NCI-H748 (cell line): Measurements from ENCODE around the gene TMED4.
A peak's percentile ranks its signal among the peaks of the same experiment; 100 is the strongest.
"Not testable (repeated sequence)": the region's sequence is repeated elsewhere in the genome, so short reads cannot be mapped to it uniquely, and the experiment has no call there.

Experiments
- DNase-seq: peaks from one replicate; lab custom pipeline; 2025; ENCODE audit not compliant: unreplicated experiment; lab: John Stamatoyannopoulos, UW

Gene TMED4

GRCh38 chr7:44569959-44570358 is 12.1 kb downstream of the TMED4 start:
- no peak for DNase-seq

DNA sequence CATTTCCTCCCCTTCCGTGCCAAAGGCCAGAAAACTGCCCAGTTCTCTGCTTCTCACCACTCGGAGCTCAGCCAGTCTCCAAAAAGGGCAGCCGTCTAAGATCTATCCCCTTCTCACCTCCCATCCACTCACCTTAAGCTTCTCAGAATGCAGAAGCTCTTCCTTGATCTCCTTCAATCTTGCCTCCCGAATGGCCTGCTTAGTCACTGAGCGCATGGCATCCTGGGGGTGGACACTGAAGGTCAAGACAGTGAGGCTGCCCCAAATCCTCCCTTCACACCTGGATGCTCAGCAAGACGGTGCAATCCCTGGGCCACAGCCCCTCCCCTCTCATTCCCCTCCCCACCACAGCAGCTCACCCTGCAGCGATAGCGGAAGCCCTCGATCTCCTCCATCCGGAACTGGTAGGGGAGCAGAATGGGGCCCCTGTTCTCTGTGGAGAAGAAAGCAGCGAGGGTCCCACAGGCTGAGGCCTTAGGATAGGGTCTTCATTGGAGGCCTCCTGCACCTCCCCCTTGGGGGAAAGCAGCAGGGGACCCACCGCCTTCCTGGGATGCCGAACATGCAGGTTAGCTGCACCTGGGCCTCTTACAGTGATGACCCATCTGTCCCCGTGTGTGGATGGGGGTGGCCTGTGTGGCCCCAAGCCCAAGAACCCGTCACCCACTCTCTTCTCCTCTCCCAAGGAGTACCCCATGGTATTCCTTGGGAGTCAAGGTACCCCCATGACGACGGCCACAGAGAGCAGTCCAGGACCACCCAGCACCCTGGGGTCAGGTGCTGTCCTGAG is 13.1 kb downstream of the TMED4 start:
- no peak for DNase-seq

DNA sequence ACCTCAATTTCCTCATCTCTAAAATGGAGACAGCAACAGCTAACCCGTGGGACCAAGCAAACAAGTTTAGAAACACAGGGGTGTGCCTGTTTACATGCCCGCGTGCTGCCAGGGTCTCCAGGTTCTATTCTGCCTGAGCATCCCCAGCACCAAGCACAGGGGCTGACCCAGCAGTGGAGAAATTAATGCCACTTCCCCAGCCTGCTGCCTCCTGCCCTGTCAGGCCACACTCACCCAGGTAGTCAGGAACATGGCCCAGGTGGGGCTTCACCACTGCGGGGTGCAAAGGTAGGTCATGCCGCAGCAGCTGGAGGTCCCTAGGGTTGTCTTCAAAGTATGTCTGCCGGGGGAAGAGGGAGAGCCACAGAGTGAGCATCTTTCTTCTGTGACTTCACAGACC is 14.1 kb downstream of the TMED4 start:
- no peak for DNase-seq

DNA sequence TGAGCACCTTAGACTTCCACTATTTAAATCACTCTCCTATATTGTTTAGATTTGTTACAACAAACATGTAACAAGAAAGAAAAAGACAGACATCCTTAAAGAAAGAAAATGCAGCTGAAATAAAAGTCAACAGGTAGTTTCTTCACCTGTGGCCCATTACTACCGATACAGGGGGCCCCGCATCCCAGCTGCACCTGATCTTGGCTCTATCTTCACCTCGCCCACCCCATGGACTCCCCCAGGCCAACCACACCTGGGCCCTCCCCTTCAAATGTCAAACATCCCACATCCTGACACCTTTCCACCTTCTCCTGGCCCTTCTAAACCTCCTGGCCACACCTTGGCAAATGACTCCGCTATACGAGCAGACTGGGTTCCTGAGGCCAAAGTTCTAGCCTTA is 15.4 kb downstream of the TMED4 start:
- no peak for DNase-seq

DNA sequence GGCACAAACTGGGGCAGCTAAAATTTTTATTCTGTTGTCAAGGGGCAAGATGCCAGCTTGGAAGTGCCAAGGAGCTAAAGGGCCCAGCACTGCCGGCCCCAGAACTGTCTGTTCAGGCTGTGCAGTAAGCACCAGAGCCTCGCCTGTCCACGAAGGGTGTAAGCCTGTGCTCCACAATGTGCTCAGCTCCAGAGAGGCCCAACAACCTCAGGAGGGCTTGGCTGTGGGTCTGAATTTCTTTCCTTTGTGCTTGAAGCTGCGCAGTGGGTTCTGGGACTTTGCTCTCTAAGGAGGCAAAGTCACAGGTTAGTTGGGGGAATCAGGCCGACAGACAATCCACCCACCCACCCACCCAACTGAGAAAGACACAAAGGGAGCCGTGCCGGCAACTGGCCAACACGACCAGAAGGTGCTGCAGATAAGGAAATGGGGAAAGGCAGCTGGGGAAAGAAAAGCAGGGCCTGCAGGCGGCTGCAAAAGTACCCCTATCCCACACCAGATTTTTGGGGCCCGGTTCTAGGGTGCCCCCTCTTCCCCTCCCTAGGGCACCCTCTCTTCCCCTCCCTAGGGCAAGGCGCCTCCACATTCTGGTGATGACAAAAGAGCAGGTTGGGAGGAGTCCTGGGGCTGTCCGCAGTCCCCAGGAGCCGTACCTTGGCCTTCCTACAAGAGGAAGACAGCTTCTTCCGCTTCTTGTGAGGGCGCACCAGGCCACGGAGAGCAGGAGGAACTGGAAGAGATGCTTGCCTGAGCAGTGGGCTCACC is 16.1 kb downstream of the TMED4 start:
- DNase-seq = peak; percentile 37

DNA sequence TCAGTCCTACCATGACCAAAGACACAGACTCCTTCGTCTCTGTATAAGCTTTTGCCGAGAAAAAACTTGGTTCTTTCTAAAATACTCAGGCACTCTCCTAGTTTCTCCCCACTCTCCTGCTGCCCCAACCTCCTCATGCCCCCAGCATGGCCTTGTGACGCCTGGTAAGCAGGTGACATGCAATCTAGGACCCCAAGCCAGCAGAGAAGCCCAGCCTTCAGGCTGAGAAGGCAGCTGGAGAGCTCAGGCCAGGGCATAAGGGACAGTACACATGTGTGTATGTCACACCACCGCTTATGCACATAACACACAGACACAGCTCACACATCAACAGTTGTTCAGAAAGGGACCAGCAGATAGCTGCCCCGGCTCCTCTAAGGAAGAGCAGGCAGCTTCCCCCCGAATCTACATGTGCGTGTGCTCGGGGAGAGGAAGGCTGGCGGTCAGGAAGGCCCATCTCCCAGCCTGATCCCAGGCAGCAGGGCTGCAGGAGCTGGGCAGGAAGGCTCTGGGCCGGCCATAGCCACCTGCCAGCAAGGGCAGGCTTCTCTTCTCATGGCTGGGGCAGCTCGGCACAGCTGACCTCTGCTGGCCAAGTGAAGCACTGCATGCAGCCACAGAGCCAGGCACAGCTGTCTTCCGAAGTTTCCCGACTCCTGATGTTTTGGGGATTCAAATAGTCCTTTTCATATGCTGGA is 16.8 kb downstream of the TMED4 start:
- DNase-seq = peak; percentile 53

GRCh38 chr7:44564606-44565005 is 17.4 kb downstream of the TMED4 start:
- no peak for DNase-seq

GRCh38 chr7:44563171-44563679 is 18.8 kb downstream of the TMED4 start:
- DNase-seq = no peak

- not testable (repeated sequence) for DNase-seq
Measured at GRCh38 chr7:44562622-44562962, 19.4 kb downstream of the TMED4 start.

DNA sequence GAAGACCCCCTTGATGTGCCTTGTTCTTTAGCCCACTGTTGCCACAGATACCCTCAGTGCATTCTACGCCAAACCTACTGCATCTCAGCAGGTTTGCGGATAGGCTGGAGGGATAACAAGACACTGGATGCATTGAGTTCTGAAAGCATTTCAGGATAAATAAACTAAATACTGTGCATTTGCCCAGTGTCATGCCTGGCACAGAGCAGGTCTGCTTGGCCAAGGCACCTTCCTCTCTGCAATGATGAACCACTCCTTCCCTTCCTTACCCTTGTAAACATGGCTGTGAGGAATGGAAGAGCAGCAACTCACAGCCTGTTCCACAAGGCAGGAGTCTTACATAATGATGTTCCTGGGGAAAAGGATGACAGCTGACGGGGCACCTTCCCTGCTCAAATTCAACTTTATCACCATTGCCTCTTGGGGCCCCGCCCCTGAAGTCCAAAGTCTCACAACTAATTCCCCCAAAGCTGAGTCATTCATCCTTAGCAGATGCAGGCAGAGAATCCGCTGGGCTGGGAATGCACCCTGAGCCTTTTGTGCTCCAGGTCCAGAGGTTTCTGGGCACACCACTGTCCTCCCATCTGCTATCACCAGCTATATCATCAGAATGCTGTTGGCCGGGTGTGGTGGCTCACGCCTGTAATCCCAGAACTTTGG is 19.9 kb downstream of the TMED4 start:
- no peak for DNase-seq

DNA sequence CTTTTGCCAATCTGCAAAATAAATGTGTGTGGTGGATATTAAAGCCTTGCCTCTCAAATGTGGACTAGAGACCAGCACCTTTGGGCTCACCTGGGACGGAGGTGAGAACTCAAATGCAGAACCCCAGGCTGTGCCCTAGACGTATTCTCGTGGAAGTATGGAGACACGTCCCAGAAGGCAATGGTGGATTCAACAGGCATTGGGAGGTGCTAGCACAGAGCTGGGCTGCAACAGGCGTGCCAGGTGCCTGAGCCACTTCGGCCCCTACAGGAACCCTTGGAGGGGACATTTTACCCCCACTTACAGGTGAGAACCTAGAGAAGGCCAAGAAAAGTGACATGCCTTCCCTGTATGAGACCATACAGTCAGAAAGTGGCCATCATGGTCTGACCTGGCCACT is 20.6 kb downstream of the TMED4 start:
- DNase-seq = no peak

DNA sequence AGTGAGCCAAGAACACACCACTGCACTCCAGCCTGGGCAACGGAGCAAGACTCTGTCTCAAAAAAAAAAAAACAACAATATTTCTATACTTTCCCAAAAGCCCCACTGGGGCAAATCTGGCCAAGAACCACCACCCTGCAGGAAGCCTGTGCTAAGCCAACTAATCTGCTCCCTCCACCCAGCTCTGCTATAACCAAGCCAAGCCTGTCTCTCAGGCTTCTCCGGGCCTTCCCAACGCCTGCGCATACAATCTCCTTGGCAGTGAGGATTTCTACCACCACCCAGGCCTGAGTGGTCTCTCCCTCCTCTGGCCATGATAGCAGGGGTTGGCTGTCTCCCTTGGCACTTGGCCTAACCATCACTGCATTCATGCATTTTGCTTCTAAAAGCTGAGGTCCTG is 22.5 kb downstream of the TMED4 start:
- no peak for DNase-seq

GRCh38 chr7:44557485-44557884 is 24.5 kb downstream of the TMED4 start:
- no peak for DNase-seq

- no peak for DNase-seq
Measured at GRCh38 chr7:44555350-44555749, 26.7 kb downstream of the TMED4 start.

- not testable (repeated sequence) for DNase-seq
Measured at GRCh38 chr7:44552473-44553005, 29.5 kb downstream of the TMED4 start.

DNA sequence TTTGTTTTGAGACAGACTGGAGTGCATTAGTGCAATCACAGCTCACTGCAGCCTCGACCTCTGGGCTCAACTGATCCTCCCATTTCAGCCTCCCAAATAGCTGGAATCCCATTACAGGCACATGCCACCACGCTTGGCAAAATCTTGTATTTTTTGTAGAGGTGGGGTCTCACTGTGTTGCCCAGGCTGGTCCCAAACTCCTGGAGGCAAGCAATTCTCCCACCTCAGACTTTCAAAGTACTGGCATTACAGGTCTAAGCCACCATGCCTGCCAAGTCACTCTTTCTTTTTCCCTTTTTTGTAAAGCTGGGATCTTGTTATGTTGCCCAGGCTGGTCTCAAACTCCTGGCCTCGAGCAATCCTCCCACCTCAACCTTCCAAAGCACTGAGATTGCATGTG is 32.6 kb downstream of the TMED4 start:
- no peak for DNase-seq

DNA sequence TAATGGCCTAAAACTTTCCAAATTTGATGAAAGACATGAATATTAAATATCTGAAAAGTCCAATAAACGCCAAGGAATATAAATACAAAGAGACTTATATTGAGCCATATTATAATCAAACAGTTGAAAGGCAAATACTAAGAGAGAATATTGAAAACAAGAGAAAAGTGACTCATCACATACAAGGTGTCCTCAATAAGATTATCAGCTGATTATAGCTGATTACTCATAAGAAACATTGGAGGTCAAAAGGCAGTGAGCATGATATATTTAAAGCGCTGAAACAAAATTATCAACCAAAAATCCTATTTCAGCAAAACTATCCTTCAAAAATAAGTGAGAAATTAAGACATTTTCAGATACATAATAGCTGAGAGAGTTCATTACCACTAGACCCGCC is 33.1 kb downstream of the TMED4 start:
- DNase-seq = no peak

DNA sequence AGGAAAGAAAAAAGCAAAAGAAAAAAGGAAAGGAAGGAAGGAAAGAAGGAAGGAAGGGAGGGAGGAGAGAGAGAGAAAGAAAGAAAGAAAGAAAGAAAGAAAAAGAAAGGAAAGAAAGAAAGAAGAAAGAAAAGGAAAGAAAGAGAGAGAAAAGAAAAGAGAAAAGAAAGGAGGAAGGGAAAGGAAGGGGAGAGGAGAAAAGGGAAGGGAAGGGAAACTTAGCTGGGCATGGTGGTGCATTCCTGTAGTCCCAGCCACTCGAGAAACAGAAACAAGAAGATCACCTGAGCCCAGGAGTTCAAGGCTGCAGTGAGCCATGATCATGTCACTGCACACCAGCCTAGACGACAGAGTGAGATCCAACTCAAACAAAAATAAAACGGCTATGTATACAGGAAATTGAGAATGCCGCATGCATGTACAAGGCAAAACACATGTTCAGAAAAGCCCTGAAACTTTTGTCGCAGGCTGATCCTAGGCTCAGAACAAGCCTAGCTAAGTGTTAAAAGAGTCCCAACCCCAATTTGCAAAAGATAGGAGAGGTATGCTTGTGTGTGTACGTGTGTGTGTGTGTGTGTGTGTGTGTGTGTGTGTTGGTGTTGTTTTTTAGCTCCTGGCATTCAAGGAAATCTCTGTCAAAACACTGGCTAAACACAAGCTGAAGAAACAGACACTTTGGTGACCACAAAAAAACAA is 34.3 kb downstream of the TMED4 start:
- DNase-seq = no peak

DNA sequence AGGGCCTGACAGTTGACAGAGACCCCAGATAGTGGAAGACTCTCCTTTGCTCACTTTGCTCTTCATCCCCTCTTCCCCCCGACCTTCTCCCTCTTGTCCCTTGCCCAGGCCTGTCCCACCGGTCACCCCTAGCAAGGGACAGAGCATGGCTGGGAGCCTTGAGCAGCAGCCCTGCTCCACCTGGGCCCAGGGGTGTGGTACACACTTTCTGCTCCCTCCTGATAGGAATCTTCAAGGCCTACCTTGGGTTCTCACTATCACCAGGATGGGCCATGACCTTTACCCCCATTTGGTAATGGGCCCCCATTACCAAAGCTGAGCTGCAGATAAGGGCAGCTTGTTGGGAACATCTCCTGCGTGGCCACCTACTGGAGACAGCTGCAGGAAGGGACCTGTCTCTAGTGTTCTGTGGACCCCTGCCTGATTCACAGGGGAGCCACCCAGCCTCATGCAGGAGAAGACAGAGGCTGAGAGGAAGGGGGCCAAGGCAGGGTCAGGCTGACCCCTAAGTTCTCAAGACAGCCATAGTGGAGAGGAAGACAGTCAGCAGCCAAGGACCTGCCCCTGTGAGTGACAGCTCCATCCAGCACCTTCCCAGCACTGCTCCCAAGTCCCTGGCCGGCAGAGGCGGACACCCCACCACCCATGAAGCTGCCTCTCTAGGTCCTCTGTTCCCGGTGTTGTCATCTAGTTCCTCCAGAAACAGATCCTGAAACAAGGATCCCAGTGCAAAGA is 40.0 kb downstream of the TMED4 start:
- DNase-seq = no peak
